DND-41 (cell line): ENCODE results near the gene GABRA5.
"Not testable (repeated sequence)": the region's sequence is repeated elsewhere in the genome, so short reads cannot be mapped to it uniquely, and the experiment has no call there.

Experiments used
- ATAC-seq: fragments of 200-7000 bp; cut with Tn5 transposase; 3 replicates; pipeline ENCODE4 v1.9.1; 2021; ENCODE audit warnings: low read depth; ENCODE audit not compliant: insufficient read depth
- DNase-seq: peaks from one replicate; pipeline ENCODE4 v3.0.0-alpha.2; 2020
- H2AFZ ChIP-seq: 2 replicates; pipeline ENCODE4 v1.6.0; 2012; ENCODE audit warnings: low read depth, low read length
- H3K27ac ChIP-seq: 2 replicates; pipeline ENCODE4 v1.5.1; 2012; ENCODE audit warnings: low read length, inconsistent platforms
- H3K27me3 ChIP-seq: fragments of 200-600 bp; sonication (generic); 2 replicates; pipeline ENCODE4 v1.6.0; 2012; ENCODE audit warnings: low read length, mild to moderate bottlenecking, inconsistent platforms; ENCODE audit not compliant: insufficient read depth, poor library complexity
- H3K36me3 ChIP-seq: 2 replicates; pipeline ENCODE4 v1.5.1; 2012; ENCODE audit warnings: low read length, inconsistent platforms; ENCODE audit not compliant: insufficient read depth
- H3K4me1 ChIP-seq: 2 replicates; pipeline ENCODE4 v1.5.1; 2012; ENCODE audit warnings: mild to moderate bottlenecking, low read length; ENCODE audit not compliant: insufficient read depth
- H3K4me2 ChIP-seq: 2 replicates; pipeline ENCODE4 v1.6.0; 2012; ENCODE audit warnings: mild to moderate bottlenecking, moderate library complexity, low read length, inconsistent platforms; ENCODE audit not compliant: insufficient read depth
- H3K4me3 ChIP-seq, 2 experiments: fragments of 200-600 bp in 1 of 2; shearing (Covaris generic) in 1 of 2; 2 replicates each; pipeline ENCODE4 v1.5.1; 2012 to 2016; ENCODE audit warnings: inconsistent platforms in 2 of 2, low read length in 2 of 2, mild to moderate bottlenecking in 2 of 2, low read depth in 1 of 2, moderate library complexity in 1 of 2
- H3K79me2 ChIP-seq: 2 replicates; pipeline ENCODE4 v1.6.0; 2012; ENCODE audit warnings: low read length, inconsistent platforms; ENCODE audit not compliant: insufficient read depth
- H3K9ac ChIP-seq: 2 replicates; pipeline ENCODE4 v1.6.0; 2012; ENCODE audit warnings: low read depth, mild to moderate bottlenecking, inconsistent platforms, low read length, moderate library complexity
- H3K9me3 ChIP-seq: 2 replicates; pipeline ENCODE4 v1.5.1; 2012; ENCODE audit warnings: low read length, moderate library complexity, mild to moderate bottlenecking, inconsistent platforms; ENCODE audit not compliant: insufficient read depth, severe bottlenecking
- H4K20me1 ChIP-seq: 2 replicates; pipeline ENCODE4 v1.6.0; 2012; ENCODE audit warnings: low read length; ENCODE audit not compliant: insufficient read depth
- CTCF ChIP-seq: IDR thresholded peaks from 2 replicates; pipeline ENCODE4 v1.5.1; 2012; ENCODE audit warnings: borderline replicate concordance, low read length, moderate library complexity, mild to moderate bottlenecking; ENCODE audit not compliant: poor library complexity, severe bottlenecking; ENCODE audit errors: extremely low read depth
- EZH2 ChIP-seq: IDR thresholded peaks from 3 replicates; pipeline ENCODE4 v1.6.1; 2012; ENCODE audit warnings: borderline replicate concordance, low read depth, mild to moderate bottlenecking, moderate library complexity, low read length, inconsistent platforms; ENCODE audit not compliant: severe bottlenecking

Gene GABRA5

GRCh38 chr15:26893351-26894065 lies 26.6 kb downstream of the GABRA5 start:
- no peaks in the 10 kb centered on the region for H3K79me2 ChIP-seq
- TF ChIP-seq EZH2: no peak
- TF ChIP-seq CTCF: no peak
- H3K36me3 ChIP-seq: no peaks in the 10 kb centered on the region
- no peak for DNase-seq
- H3K27ac ChIP-seq: no peak overlapping the region
- H3K27me3 ChIP-seq: no peaks in the 10 kb centered on the region
- no peaks in the 10 kb centered on the region for H3K4me1 ChIP-seq
- no peak overlapping the region for H3K4me2 ChIP-seq
- no peak overlapping the region for H3K4me3 ChIP-seq
- no peak overlapping the region for H3K9ac ChIP-seq
- H4K20me1 ChIP-seq: no peaks in the 10 kb centered on the region
- H3K9me3 ChIP-seq: no peaks in the 10 kb centered on the region
- no peak for ATAC-seq
- H2AFZ ChIP-seq: no peak overlapping the region

GRCh38 chr15:26894181-26894580 lies 27.3 kb downstream of the GABRA5 start:
- DNase-seq: no peak
- H3K27ac ChIP-seq: no peak overlapping the region
- no peak for TF ChIP-seq EZH2
- TF ChIP-seq CTCF: no peak

GRCh38 chr15:26895346-26895745 lies 28.5 kb downstream of the GABRA5 start:
- not testable (repeated sequence) for H3K4me2 ChIP-seq, H3K4me3 ChIP-seq, DNase-seq, H3K4me1 ChIP-seq, H3K27ac ChIP-seq, H3K9ac ChIP-seq, H3K79me2 ChIP-seq, H3K27me3 ChIP-seq, ATAC-seq, H3K9me3 ChIP-seq, H2AFZ ChIP-seq, H4K20me1 ChIP-seq, H3K36me3 ChIP-seq

More at GRCh38 chr15:26894181-26894580, 27.3 kb downstream of the GABRA5 start:
- no peaks in the 10 kb centered on the region for H3K36me3 ChIP-seq
- no peaks in the 10 kb centered on the region for H3K4me1 ChIP-seq
- H3K9me3 ChIP-seq: no peaks in the 10 kb centered on the region
- no peaks in the 10 kb centered on the region for H3K79me2 ChIP-seq
- no peak overlapping the region for H3K4me3 ChIP-seq
- no peaks in the 10 kb centered on the region for H3K27me3 ChIP-seq
- no peak overlapping the region for H3K9ac ChIP-seq
- no peak overlapping the region for H2AFZ ChIP-seq
- H4K20me1 ChIP-seq: no peaks in the 10 kb centered on the region
- no peak overlapping the region for H3K4me2 ChIP-seq
- no peak for ATAC-seq

- TF ChIP-seq EZH2: no peak
- no peak for TF ChIP-seq CTCF
- Histone ChIP-seq H3K9ac (no peak overlapping the region), H3K36me3 (no peaks in the 10 kb centered on the region), H3K9me3 (no peaks in the 10 kb centered on the region), H3K4me1 (no peaks in the 10 kb centered on the region), H3K4me3 (no peak overlapping the region), H4K20me1 (no peaks in the 10 kb centered on the region), H3K27ac (no peak overlapping the region), H2AFZ (no peak overlapping the region), H3K4me2 (no peak overlapping the region), H3K27me3 (no peaks in the 10 kb centered on the region), H3K79me2 (no peaks in the 10 kb centered on the region)
- DNase-seq: no peak
- no peak for ATAC-seq
Observed at GRCh38 chr15:26899658-26900057, 32.8 kb downstream of the GABRA5 start.
